ENCODE results near the gene DOK5.

GRCh38 chr20:54456423-54456822 is 19.0 kb upstream of the DOK5 start:
- TF ChIP-seq POLR2A (IDR thresholded peaks at IDR 0.05) = no peak
- TF ChIP-seq, protein P1, sequence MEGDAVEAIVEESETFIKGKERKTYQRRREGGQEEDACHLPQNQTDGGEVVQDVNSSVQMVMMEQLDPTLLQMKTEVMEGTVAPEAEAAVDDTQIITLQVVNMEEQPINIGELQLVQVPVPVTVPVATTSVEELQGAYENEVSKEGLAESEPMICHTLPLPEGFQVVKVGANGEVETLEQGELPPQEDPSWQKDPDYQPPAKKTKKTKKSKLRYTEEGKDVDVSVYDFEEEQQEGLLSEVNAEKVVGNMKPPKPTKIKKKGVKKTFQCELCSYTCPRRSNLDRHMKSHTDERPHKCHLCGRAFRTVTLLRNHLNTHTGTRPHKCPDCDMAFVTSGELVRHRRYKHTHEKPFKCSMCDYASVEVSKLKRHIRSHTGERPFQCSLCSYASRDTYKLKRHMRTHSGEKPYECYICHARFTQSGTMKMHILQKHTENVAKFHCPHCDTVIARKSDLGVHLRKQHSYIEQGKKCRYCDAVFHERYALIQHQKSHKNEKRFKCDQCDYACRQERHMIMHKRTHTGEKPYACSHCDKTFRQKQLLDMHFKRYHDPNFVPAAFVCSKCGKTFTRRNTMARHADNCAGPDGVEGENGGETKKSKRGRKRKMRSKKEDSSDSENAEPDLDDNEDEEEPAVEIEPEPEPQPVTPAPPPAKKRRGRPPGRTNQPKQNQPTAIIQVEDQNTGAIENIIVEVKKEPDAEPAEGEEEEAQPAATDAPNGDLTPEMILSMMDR (IDR thresholded peaks at IDR 0.05) = no peak
